ENCODE measurements around the gene CD74. TPM values are rescaled to one million over a fixed set of nuclear protein-coding genes. Genes with fewer than 3 reads are reported as not detected.

Gene CD74
- total and polyA plus RNA-seq, 2 of the 8 experiments (the other 6 are each of a cell fraction or from before 2014, with no cell fraction given): 45.9 to 61.0 TPM

DNA sequence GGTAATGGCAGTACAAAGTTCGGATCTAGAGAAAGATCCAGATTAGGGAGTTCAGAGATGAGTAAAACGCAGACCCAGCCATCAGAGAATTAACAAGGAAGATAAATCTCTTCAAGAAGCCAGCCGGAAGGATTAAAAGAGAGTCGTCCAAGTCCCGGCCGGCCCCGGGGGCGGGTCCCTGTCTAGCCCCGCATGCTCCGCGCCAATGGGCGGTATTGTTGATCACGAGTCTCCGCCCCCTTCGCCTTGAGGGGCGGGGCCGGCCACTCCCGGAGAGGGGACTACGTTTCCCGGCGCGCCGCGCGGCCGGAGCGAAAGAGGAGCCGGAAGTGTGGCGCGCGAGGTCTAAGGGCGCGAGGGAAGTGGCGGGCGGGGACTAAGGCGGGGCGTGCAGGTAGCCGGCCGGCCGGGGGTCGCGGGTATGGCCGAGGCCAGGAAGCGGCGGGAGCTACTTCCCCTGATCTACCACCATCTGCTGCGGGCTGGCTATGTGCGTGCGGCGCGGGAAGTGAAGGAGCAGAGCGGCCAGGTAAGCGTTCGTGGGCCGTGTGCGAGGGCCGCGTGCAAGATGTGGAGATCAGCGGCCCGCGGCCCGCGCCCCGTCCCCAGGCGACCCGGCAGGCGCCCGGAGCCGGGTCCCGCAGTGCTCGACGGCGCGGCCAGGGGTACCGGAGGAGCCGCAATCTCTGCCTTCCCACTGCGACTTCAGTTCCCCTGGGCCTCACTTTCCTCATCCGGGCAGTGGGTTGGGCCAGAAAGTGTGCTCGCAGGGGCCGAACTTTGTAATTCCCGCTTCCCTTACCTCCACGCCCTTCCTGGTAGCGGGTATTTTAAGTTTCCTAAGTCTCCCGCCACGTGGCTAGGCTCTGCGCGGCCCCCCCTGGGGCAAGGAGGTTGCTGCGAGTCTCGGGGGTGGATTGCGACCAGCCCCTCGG lies 55.1 kb downstream of the CD74 start, which contains the start of gene TCOF1 (continued):
- TF ChIP-seq SP2 (IDR thresholded peaks at IDR 0.05; ENCODE audit: low read length) (no peak), SIX5 (IDR thresholded peaks at IDR 0.05; ENCODE audit: low read depth, low read length) (peak; percentile 51)
